GM21515 (cell line): ENCODE measurements around the gene CST9.
"Not testable (repeated sequence)": the region's sequence is repeated elsewhere in the genome, so short reads cannot be mapped to it uniquely, and the experiment has no call there.

ENCODE experiments used
- ATAC-seq: cut with Tn5 transposase; IDR thresholded peaks from one replicate; pipeline ENCODE4 v1.9.1; 2021; ENCODE audit not compliant: unreplicated experiment

CST9 gene

DNA sequence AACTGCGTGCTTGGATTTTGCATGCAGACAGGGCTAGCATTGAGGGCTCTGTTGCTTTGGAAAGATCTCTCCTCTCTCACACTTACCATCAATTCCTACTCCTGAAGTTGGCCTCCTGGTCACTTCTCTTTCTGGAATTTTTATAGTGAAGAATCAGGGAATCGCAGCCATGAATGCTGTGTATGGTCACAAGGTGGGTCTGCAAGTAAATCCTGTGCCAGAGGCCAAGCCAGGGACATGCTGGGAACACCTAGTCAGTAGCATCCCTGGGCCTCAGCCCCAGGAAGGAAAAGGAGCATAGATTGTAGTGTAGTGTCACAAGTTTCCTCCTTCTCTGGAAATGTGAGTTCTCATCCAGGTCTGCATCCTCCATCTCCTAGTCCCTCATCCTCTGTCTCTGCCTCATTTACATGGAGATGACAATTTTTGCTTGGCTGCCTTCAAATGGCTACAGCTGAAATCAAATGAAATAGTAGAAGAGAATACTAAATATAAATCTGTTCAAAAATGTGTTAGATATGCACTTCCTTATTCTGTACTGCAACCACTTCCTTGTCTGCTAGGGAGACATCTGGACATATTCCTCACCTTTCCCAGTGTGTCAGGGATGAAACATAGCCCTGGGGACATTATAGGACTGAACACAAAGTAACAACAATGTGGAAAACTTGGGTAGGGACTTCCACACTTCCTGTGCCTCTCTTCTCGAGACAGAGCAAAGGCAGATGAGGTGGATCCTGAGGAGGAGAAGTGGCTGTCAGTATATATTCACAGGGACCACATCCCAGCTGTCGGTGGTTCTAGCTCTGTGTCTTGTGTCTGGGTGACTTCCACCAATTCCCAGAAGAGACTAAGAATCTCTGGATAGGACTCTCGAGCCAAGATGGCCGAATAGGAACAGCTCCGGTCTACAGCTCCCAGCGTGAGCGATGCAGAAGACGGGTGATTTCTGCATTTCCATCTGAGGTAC, 17.0 kb downstream of the CST9 start:
- no peak for ATAC-seq

DNA sequence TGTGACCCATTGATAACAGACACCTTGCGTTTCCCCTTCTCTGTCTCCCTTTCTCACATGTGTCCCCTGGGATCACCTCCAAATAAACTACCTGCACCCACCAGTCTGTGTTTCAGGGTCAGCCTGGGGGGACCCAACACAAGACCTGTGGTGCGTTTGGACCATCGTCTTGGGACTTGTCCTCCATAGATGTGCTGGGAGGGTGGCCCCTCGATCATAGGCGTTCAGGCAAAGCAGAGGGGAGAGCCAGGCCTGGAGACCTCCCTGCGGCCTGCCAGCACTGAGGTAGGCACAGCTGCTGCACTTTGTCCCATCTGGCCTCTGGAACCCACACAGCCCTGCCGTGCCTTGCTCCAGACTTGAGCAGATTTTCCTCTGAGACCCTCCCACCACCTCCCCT, 18.1 kb downstream of the CST9 start:
- no peak for ATAC-seq

DNA sequence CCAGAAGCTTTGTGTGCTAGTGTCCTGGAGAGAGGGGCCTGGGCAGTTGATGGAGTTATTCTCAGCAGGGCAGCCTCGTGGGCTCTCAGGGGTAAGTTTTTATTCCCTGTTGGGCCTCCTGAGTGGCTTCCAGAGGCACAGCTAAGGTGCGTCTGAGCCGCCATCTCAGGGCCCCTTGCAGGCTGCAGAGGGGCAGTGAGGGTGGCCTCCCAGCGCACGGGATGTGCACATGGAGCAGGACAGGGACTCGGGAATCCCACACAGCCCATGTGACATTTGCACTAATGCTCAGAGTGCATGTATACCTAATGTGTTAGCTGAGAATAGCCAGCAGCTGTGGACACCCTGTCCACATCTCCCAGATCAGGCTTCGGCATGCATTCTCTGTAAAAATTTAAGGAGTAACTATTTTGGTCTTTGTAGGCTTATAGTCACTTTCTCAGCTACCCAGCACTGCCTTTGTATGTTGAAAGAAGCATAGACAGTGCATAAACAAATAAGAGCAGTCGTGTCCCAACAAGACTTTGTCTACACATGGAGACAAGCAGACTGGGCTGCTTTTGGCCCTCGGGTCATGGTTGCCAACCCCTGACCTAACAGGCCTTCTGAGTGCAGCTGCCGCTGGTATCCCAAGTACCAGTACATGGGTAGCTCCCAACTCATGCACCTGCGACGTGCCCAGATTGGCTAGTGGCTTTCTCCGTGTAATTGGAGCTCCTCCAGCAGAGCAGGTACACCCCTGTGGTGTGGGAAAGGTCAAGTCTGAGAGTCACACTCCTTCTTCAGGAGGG, 18.8 kb downstream of the CST9 start:
- ATAC-seq, result no peak

DNA sequence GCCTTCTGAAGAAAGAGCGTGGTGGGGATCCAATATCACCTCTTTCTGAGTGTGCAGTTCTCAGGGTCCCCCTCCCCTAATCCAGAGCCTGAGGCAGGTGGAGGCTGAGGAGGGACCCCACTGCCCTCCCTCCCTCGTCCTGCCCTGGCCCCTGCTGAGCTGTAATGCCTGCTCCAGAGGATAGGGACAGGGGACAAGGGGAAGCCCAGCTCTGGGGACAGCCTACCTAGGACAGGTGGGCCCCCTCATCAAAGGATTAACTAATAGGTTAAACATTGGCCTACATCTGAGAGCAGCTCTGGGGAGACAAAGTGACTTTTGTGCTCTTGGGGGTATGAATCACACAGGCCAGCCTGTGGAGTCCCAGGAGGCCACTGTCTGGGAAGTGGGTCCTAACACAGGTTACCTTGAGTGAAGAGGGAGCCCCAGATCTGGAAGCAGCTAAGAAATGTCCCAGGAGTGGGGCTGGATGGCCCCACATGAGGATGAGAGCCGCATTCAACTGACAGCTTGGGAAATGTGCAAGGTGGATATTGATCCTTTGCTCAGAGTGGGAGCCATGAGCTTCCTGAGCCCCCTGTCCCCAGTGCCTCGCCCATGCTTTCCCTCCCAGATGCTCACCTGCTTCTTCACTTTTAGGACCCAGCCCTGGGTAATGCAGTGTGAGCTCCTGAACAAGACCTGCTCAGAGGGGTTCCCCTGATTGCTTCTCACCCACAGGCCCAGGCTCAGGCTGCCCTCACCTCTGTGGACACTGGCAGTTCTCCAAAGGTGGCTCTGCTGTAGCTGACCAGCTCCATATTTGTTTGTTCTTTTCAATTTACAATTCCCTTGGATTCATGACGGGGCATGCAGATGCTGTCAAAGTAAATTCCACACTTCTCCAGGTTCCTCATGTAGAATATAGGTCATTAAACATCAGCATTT, 19.6 kb downstream of the CST9 start:
- ATAC-seq, result no peak

DNA sequence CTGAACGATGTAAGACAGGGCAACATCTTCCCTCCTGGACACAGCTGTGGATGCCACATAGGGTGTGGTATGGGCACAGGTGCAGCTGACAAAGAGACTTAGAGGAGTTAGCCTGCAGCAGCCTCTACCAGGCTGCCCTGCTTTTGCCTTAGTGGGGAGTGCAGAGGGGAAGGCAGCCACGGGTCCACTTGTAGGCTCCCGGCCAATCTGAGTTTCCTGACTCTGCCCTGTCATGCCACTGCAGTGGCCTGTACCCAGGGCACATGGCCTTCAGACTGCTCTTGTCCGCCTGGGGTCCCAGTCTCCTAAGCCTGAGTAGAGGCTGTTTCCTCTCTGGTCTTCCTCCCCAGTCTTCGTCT, 20.3 kb downstream of the CST9 start:
- ATAC-seq, result no peak

DNA sequence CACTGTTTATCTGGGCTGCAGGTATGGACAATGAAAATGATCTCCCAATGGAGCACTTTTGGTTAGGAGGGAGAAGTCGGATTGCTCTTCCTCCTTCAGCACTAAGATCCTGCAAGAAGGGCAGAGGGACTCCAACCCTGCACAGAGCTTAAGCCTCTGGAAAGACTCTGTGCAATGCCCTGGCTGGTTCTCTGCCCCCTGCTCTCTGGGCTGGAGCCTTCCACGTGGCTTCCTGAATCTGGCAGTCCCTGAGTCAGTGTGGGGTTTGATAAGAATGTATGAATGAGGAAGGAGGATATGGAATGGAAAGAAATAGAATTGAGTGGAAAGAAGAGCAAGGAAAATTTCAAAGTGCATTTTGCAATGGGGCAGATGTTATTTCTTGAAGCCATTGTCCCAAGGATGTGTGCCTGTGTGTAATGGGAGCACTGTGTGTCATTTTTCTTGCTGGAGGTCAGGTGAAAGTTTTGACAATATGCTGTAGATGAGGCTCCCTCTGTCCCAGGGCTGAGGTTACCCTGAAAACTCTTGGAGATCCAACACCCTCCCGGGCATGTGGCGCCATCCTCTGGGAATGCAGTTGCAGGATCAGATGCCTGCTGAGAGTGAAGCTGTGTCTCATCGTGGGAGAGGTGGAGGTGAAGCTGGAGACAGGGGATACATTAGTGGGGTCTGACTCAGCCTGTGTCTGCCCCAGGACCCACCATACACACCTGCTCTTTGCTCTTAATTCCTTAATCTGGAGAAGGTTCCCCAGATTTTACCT, 21.1 kb downstream of the CST9 start:
- ATAC-seq, result no peak

DNA sequence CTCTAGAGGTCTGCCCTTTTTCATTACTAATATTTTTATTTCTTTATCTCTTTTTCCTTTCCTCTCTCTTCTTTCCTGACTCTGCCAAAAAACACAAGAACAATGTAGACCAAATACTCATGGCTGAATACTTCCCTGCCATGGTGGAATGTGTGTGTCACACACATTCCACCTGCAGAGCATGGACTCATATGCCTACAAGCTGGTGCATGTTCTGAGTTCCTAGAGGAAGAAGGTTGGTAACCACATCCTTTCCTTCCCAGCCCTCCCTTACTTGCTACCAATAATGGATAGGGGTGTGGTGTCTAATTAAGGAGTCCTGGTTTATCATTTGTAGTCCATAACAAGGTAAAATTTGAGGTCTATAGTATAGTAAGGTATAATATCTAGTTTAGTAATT, 22.2 kb downstream of the CST9 start:
- no peak for ATAC-seq

DNA sequence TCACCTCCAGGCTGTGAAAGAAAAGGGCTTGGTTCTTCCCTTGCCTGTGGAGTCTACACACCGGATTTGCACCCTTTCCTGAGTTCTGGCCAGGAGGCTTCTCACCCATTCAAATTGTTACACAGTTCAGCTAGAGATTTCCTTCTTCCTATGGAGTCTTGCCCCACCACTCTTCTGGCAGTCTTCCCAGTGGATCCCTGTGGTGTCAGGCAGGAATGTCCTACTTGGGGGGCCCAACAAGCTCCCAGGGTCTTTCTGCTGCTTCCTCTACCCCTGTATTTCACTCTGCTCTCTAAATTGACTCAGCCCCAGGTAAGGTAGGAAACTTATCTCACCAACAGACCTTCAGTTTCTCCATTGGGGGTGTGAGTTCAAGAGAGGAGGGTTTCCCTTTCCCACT, 23.4 kb downstream of the CST9 start:
- ATAC-seq, result no peak

DNA sequence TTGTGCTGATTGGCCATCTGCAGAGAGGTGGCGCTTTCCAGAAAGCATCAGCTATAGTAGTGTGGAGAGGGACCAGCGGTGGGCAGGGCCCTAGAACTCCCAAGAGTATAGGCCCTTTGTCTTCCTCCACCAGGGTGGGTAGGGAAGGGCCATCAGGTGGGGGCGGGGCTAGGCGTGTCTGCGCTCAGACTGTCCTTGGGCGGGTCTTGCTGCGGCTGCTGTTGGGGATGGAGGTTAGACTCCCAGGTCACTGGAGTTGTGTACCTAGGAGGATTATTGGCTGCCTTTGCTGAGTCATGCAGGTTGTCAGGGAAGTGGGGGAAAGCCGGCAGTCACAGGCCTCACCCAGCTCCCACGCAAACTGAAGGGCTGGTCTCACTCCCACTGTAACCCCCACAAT, 23.9 kb downstream of the CST9 start:
- ATAC-seq, result not testable (repeated sequence)

DNA sequence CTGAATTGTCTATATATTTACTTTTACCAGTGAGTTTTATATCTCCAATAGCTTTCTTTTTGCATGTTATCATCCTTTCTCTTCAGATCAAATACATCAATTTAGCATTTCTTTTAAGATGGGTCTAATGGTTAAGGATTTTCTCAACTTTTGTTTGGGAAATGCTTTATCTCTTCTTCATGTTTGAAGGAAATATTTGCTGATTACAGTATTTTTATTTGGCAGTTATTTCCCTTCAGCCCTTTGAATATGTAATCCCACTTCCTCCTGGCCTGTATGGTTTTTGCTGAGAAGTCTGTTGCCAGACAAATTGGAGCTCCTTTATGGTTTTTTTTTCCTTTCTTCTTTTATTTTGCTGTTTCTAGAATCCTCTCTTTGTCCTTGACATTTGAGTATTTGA, 30.7 kb downstream of the CST9 start:
- no peak for ATAC-seq

DNA sequence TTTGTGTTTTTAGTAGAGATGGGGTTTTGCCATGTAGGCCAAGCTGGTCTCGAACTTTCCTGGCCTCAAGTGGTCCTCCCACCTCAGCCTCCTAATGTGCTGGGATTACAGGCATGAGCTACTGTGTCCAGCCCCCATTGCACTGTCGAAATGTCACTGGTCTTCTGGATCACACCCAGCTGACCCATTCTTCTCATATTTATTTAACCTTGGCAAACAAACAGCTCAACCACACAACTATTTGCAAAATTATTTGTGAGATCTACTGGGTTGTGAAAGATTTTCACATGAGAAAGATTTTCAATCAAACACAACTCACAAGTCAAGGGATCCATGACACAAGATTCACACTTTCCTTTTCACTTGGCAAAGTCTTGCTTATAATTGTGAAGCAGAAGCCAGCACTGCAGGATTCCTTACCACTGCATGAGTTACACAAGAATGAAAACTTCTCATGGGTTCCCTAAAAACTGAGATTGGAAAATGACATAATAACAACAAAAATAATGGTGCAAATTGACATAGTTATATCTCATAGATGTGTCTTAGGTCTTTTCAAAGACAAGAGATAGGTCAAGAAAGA, 35.4 kb downstream of the CST9 start:
- no peak for ATAC-seq

DNA sequence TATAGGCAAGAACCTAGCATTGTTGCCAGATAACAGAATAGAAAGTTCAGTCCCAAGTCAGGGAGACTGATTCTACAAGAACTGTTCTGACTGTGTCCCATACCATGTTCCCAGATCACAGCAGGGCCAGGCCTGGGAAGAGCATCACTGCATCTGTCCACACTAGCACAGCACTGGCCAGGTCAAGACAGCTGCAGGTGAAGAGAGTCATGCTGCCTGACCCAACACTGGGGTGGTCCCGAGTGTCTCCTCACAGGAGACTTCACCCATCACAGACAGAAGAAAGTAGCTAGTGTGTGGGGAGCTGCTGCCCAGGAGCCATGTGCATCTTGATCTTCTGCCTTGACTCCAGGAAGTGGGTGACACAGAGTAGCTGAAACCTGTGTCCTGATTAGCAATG, 36.1 kb downstream of the CST9 start:
- no peak for ATAC-seq

DNA sequence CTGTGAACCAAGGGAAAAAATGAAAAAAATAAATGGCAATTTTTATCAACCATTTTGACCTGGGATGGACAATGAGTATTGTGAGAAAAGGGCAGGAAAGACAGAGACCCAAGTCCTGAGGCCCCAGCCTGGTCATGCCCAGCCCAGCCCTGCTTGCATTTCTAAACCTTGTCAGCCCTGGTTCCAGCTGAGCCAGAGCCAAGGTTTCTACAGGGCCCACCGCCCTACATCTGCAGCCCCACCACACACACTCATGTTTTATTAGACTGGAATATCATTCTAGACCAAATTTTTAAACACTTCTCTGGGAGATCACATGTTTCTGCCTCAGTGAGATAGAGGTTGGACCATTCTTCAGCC, 36.8 kb downstream of the CST9 start:
- ATAC-seq, result no peak

DNA sequence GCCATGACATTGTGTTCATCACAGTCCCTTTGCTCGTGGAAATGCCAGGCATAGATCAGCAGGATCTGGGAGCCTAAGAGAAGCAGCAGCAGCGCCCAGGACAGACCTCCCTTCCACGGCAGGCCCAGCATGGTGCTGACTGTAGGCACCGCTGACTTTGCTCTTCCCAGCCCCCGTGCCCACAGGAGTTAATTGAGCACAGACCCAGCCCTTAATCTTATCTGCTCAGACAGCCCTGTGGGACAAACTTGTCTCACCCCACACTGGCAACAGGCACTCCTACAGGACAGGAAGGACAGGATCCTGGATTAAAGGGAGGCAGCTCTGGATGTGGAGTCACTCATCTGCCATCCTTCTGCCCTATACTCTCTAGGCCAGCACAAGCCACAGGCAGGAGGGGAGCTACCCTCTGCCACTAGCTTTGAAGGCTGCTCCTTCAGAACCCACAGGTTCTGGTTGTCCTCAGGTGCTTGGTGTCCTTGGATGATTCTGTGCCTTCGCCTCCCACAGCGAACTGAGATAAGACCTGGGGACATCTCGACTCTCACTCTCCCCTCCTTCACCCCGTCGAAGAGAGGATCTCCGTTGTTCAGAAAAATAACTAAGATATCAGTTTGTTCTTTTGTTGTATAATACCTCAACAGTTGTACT, 37.3 kb downstream of the CST9 start, which contains the start of gene CST9L:
Gene CST9L (minus strand): TSS at position 165 of the 651 bp plus-strand sequence. CDS start 34 bp downstream, at position 131.
- no peak for ATAC-seq

DNA sequence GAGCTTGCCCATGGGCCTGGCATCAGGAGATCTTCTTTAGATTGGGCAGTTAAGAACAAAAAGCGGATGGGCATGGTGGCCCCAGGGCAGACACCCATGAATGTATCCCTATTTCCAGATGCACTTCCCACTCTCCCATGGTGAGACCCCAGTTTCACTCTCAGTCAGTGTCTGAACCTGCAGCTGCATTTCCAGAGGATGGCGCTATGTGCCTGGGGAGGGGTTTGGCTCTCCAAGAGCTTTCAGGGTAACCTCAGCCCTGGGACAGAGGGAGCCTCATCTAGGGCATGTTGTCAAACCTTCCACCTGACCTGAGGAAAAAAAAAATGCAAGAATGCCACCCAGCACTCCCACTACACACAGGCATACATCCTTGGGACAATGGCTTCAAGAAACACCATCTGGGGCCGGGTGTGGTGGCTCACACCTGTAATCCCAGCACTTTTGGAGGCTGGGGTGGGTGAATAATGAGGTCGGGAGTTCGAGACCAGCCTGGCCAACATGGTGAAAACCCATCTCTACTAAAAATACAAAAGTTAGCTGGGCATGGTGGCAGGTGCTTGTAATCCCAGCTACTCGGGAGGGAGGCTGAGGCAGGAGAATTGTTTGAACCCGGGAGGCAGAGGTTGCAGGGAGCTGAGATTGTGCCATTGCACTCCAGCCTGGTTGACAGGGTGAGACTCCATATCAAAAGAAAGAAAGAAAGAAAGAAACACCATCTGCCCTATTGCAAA, 39.4 kb downstream of the CST9 start:
- ATAC-seq, result no peak

DNA sequence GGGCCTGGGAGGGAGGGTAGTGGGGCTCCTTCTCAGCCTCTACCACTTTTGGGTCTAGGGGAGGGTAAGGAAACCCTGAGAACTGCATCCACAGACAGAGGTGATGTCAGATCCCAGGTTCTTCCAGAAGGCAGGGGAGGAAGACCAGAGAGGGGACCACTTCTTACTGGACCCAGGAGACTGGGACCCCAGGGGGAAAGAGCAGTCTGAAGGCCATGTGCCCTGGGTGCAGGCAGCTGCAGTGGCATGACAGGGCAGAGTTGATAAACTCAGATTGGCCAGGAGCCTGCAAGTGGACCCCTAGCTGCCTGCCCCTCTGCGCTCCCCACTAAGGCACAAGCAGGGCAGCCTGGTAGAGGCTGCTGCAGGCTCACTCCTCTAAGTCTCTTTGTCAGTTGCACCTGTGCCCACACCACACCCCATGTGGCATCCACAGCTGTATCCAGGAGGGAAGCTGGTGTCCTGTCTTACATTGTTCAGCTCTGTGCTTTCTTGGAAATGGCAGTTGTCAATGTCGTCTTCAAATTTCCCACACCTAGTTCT, 40.1 kb downstream of the CST9 start:
- no peak for ATAC-seq

DNA sequence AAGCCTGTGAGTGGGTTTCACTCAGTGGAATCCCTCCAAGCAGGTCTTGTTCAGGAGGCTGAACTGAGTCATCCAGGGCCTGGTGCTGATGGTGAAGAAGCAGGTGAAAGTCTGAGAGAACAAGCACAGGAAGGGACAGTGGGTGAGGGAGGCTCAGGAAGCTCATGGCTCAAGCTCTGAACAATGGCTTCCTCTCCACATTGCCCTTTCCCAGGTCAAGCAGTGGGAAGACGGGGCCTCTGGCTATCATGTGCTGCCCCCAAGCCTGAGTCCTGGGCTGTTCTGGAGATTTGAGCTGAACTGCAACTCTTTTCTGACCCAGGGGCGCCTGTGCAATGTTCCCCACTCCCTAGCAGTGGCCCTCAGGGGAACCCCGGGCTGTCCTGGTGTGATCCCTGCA, 40.8 kb downstream of the CST9 start:
- no peak for ATAC-seq

DNA sequence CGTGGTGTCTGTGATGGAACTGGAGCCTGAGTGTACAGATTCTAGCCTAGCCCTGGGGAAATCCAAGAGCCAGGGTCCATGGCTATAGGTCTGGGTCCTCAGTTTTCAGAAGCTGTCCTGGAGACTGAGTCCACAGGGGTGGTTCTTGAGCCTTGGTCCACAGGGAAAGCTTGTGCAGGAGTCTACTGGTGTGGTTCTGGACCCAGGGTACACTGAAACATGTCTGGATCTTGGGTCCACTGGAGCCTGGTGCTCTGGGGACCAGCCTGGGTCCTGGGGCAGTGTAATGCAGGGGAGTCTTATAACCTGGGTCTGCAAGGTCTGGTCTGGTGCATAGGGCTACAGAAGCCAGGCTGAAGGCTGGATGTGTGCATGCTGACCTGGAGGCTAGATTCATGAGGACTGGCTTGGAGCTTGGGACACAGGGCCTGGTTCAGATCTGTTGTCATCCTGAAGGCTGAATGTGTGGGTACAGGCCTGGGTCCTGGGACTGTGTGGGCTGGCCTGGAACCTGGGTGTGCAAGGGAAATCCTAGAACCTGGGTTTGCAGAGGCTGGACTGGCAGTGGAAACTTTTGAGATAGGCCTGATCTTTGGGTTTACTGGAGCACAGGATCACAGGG, 42.9 kb downstream of the CST9 start:
- no peak for ATAC-seq
